Bronchial epithelial cell (primary cell): ENCODE measurements around the gene TNKS1BP1. TPM values are rescaled to one million over a fixed set of nuclear protein-coding genes. Genes with fewer than 3 reads are reported as not detected.
A peak's percentile ranks its signal among the peaks of the same experiment; 100 is the strongest.

Source experiments
- DNase-seq: peaks from one replicate; pipeline ENCODE4 v3.0.0-alpha.2; 2010; ENCODE audit warnings: low read depth
- FAIRE-seq: peaks from 2 replicates; lab custom pipeline; 2011; peaks lifted over from hg19 to GRCh38; lab: Jason Lieb, UNC
- H3K27me3 ChIP-seq: 2 replicates; pipeline ENCODE4 v1.5.1; 2011; ENCODE audit warnings: low read length; ENCODE audit not compliant: control insufficient read depth, insufficient read depth
- H3K36me3 ChIP-seq: 2 replicates; pipeline ENCODE4 v1.5.1; 2011; ENCODE audit warnings: low read length; ENCODE audit not compliant: control insufficient read depth, insufficient read depth
- H3K4me3 ChIP-seq: 2 replicates; pipeline ENCODE4 v1.5.1; 2011; ENCODE audit warnings: mild to moderate bottlenecking, low read depth, low read length, control low read depth
- CTCF ChIP-seq: IDR thresholded peaks from 2 replicates; pipeline ENCODE4 v1.5.1; 2011; ENCODE audit warnings: mild to moderate bottlenecking, moderate library complexity, low read length, control low read depth, inconsistent platforms; ENCODE audit not compliant: insufficient read depth, severe bottlenecking
- total RNA-seq: library from RNA; depleted of rRNA; stranded (reverse); fragments of >200 nt; gene quantifications from 2 replicates; pipeline ENCODE4 v1.2.1, GENCODE V29; 2014

Gene TNKS1BP1
- total RNA-seq, 1 donor from 2014 or later, result 67.9 TPM

GRCh38 chr11:57345555-57346211, 20.9 kb upstream of the TNKS1BP1 start:
- Histone ChIP-seq H3K27me3 (no peaks in the 10 kb centered on the region), H3K36me3 (no peaks in the 10 kb centered on the region), H3K4me3 (no peak overlapping the region)
- peak; percentile 75 for TF ChIP-seq CTCF
- no peak for FAIRE-seq
- peak; percentile 56 for DNase-seq

GRCh38 chr11:57344826-57345225, 20.1 kb upstream of the TNKS1BP1 start:
- Histone ChIP-seq H3K4me3 (no peak overlapping the region), H3K27me3 (no peaks in the 10 kb centered on the region), H3K36me3 (no peaks in the 10 kb centered on the region)
- DNase-seq (no peak), FAIRE-seq (peak; percentile 90)
- TF ChIP-seq CTCF, result no peak

- no peak overlapping the region for H3K4me3 ChIP-seq
- H3K27me3 ChIP-seq, result no peaks in the 10 kb centered on the region
- TF ChIP-seq CTCF, result no peak
- no peaks in the 10 kb centered on the region for H3K36me3 ChIP-seq
- no peak for FAIRE-seq
- no peak for DNase-seq
These were observed 19.1 kb upstream of the TNKS1BP1 start for GRCh38 chr11:57343825-57344224.

GRCh38 chr11:57342702-57343101, 17.9 kb upstream of the TNKS1BP1 start:
- DNase-seq (no peak), FAIRE-seq (no peak)
- H3K4me3 ChIP-seq, result no peak overlapping the region
- no peaks in the 10 kb centered on the region for H3K36me3 ChIP-seq
- no peak for TF ChIP-seq CTCF
- H3K27me3 ChIP-seq, result no peaks in the 10 kb centered on the region

GRCh38 chr11:57341250-57341808, 16.6 kb upstream of the TNKS1BP1 start:
- DNase-seq (no peak), FAIRE-seq (peak; percentile 52)
- TF ChIP-seq CTCF, result no peak
- Histone ChIP-seq H3K27me3 (no peaks in the 10 kb centered on the region), H3K4me3 (no peak overlapping the region), H3K36me3 (no peaks in the 10 kb centered on the region)
